WTC11 (cell line): ENCODE measurements around the gene BCL2L1. TPM values are rescaled to one million over a fixed set of nuclear protein-coding genes. Genes with fewer than 3 reads are reported as not detected.
A peak's percentile ranks its signal among the peaks of the same experiment; 100 is the strongest.

Experiments
- ATAC-seq: fragments of 200-7000 bp; cut with Tn5 transposase; 2 replicates; pipeline ENCODE4 v1.10.0; 2021; ENCODE audit warnings: mild to moderate bottlenecking, moderate library complexity
- CTCF ChIA-PET: fragments of 300-600 bp; sonication (Branson Sonifier 250); formaldehyde crosslinking; loops from one replicate; lab custom pipeline; 2021; ENCODE audit warnings: antibody characterized with exemption; lab: Charles Lee
- POLR2A ChIA-PET: fragments of 350-600 bp; sonication (Branson Sonifier 250); formaldehyde crosslinking; loops from one replicate; lab custom pipeline; 2021; ENCODE audit warnings: antibody characterized with exemption; lab: Charles Lee
- DNase-seq: peaks from one replicate; pipeline ENCODE4 v3.0.0; 2021; ENCODE audit warnings: low spot score
- H3K27ac Mint-ChIP-seq: 2 replicates; pipeline ENCODE4 v1.8.0; 2021; ENCODE audit warnings: mixed read lengths
- H3K27me3 Mint-ChIP-seq: 2 replicates; pipeline ENCODE4 v1.8.0; 2021; ENCODE audit warnings: low read depth, mild to moderate bottlenecking, moderate library complexity, mixed read lengths
- H3K36me3 Mint-ChIP-seq: 2 replicates; pipeline ENCODE4 v1.8.0; 2021; ENCODE audit warnings: mixed read lengths
- H3K4me1 Mint-ChIP-seq: 2 replicates; pipeline ENCODE4 v1.8.0; 2022; ENCODE audit warnings: mixed read lengths
- H3K4me3 Mint-ChIP-seq: 2 replicates; pipeline ENCODE4 v1.8.0; 2021; ENCODE audit warnings: mild to moderate bottlenecking, moderate library complexity, mixed read lengths
- H3K9me3 Mint-ChIP-seq: 2 replicates; pipeline ENCODE4 v1.8.0; 2021; ENCODE audit warnings: mixed read lengths
- AFF4 ChIP-seq: sonication (generic); formaldehyde crosslinking; IDR thresholded peaks from 2 replicates; pipeline ENCODE4 v1.8.1; 2023; ENCODE audit warnings: mild to moderate bottlenecking, missing genetic modification reagents, borderline replicate concordance
- CTCF ChIP-seq: fragments of 200-600 bp; IDR thresholded peaks from 2 replicates; pipeline ENCODE4 v1.8.0; 2022; ENCODE audit warnings: antibody characterized with exemption
- MAX ChIP-seq: sonication (generic); formaldehyde crosslinking; IDR thresholded peaks from 2 replicates; pipeline ENCODE4 v1.8.0; 2022; ENCODE audit warnings: mild to moderate bottlenecking, missing genetic modification reagents
- NR2C2 ChIP-seq: sonication (generic); formaldehyde crosslinking; IDR thresholded peaks from 2 replicates; pipeline ENCODE4 v1.8.0; 2022; ENCODE audit warnings: mild to moderate bottlenecking, missing genetic modification reagents
- STAT6 ChIP-seq: sonication (generic); formaldehyde crosslinking; conservative IDR thresholded peaks from 2 replicates; pipeline ENCODE4 v1.8.1; 2023; ENCODE audit warnings: mild to moderate bottlenecking, low read depth, missing genetic modification reagents, moderate library complexity
- TEAD4 ChIP-seq: sonication (generic); formaldehyde crosslinking; IDR thresholded peaks from 2 replicates; pipeline ENCODE4 v1.8.0; 2022; ENCODE audit warnings: mild to moderate bottlenecking, missing genetic modification reagents
- USF1 ChIP-seq: sonication (generic); formaldehyde crosslinking; IDR thresholded peaks from 2 replicates; pipeline ENCODE4 v1.8.0; 2022; ENCODE audit warnings: mild to moderate bottlenecking, missing genetic modification reagents
- ZBTB43 ChIP-seq: sonication (generic); formaldehyde crosslinking; IDR thresholded peaks from 2 replicates; pipeline ENCODE4 v1.8.1; 2023; ENCODE audit warnings: mild to moderate bottlenecking, missing genetic modification reagents
- ZMAT4 ChIP-seq: fragments of 250-450 bp; sonication (Bioruptor Pico); IDR thresholded peaks from 2 replicates; pipeline ENCODE4 v1.9.0; 2021; ENCODE audit warnings: mild to moderate bottlenecking
- ZNF138 ChIP-seq: sonication (generic); formaldehyde crosslinking; conservative IDR thresholded peaks from 2 replicates; pipeline ENCODE4 v1.8.1; 2022; ENCODE audit warnings: mild to moderate bottlenecking, moderate library complexity, missing genetic modification reagents
- ZNF532 ChIP-seq: fragments of 250-450 bp; sonication (Bioruptor Pico); IDR thresholded peaks from 2 replicates; pipeline ENCODE4 v1.9.0; 2021; ENCODE audit warnings: mild to moderate bottlenecking, borderline replicate concordance
- ZSCAN18 ChIP-seq: fragments of 250-450 bp; sonication (Bioruptor Pico); IDR thresholded peaks from 2 replicates; pipeline ENCODE4 v2.1.2; 2022; ENCODE audit warnings: mild to moderate bottlenecking, moderate library complexity
- total RNA-seq: library from RNA; stranded (reverse); gene quantifications from 3 replicates; pipeline ENCODE4 v1.2.3, GENCODE V29; 2021

BCL2L1 gene
- total RNA-seq, 1 experiment from 2014 or later = 62.0 TPM

GRCh38 chr20:31662372-31662854 lies 60.3 kb downstream of the BCL2L1 start:
- TF ChIP-seq TEAD4 (no peak), USF1 (CRISPR knock-in tag) (no peak), ZNF138 (no peak), ZBTB43 (CRISPR knock-in tag) (no peak), CTCF (no peak), ZNF532 (CRISPR knock-in tag) (no peak), STAT6 (CRISPR knock-in tag) (no peak), MAX (CRISPR knock-in tag) (0 out of 2 replicates have a peak, but pooled peaks have one; percentile 8), AFF4 (CRISPR knock-in tag) (no peak), ZSCAN18 (no peak), NR2C2 (CRISPR knock-in tag) (no peak), ZMAT4 (CRISPR knock-in tag) (0 out of 2 replicates have a peak, but pooled peaks have one; percentile 24)
- ChIA-PET CTCF (interaction anchor here (1.0 to 7.4 kb wide), 42 partner anchors 8 to 189 kb away, joined by 3 to 488 read pairs (median 12); partner anchors contain the start of genes BCL2L1 and TPX2), POLR2A (interaction anchor here (0.5 to 3.2 kb wide), 5 partner anchors 30 to 60 kb away, joined by 3 to 45 read pairs (median 7); partner anchors contain the start of genes BCL2L1 and ID1)
- H3K36me3 Mint-ChIP-seq = peaks cover 6% of the 10 kb centered on the region; the same call in 1 of the 2 replicates
- H3K4me1 Mint-ChIP-seq = peaks cover 24% of the 10 kb centered on the region
- H3K27me3 Mint-ChIP-seq = no peaks in the 10 kb centered on the region
- no peak for DNase-seq
- no peaks in the 10 kb centered on the region for H3K9me3 Mint-ChIP-seq
- no peak for ATAC-seq
- H3K4me3 Mint-ChIP-seq = peak overlapping the region; percentile 74
- H3K27ac Mint-ChIP-seq = peak overlapping the region; percentile 79
